Fibroblast of peridontal ligament (primary cell): Measurements from ENCODE around the gene RMC1.
"Not testable (repeated sequence)": the region's sequence is repeated elsewhere in the genome, so short reads cannot be mapped to it uniquely, and the experiment has no call there.

ENCODE experiments used
- DNase-seq: peaks from one replicate; pipeline ENCODE4 v3.0.0-alpha.2; 2010; ENCODE audit errors: extremely low read depth

The RMC1 gene

GRCh38 chr18:23498117-23498516, 5.2 kb upstream of the RMC1 start:
- DNase-seq = no peak

GRCh38 chr18:23498877-23499276, 4.4 kb upstream of the RMC1 start:
- peak; percentile 70 for DNase-seq

GRCh38 chr18:23499291-23499781, 4.0 kb upstream of the RMC1 start:
- DNase-seq = peak; percentile 80

- DNase-seq = no peak
These were observed 1.7 kb upstream of the RMC1 start for GRCh38 chr18:23501626-23502025.

- no peak for DNase-seq
These were observed 734 bp upstream of the RMC1 start for GRCh38 chr18:23502516-23503037.

- no peak for DNase-seq
These were observed 643 bp downstream of the RMC1 start for GRCh38 chr18:23503963-23504344.

- DNase-seq = no peak
These were observed 1.4 kb downstream of the RMC1 start for GRCh38 chr18:23504720-23505119.

- DNase-seq = no peak
These were observed 3.1 kb downstream of the RMC1 start for GRCh38 chr18:23506393-23506792.

- not testable (repeated sequence) for DNase-seq
These were observed 7.6 kb downstream of the RMC1 start for GRCh38 chr18:23510923-23511322.

- not testable (repeated sequence) for DNase-seq
These were observed 8.9 kb downstream of the RMC1 start for GRCh38 chr18:23512216-23512615.

- DNase-seq = peak; percentile 47
These were observed 9.3 kb downstream of the RMC1 start for GRCh38 chr18:23512641-23513040.

- DNase-seq = peak; percentile 80
These were observed 12.7 kb downstream of the RMC1 start for GRCh38 chr18:23515911-23516546.

- no peak for DNase-seq
These were observed 16.4 kb downstream of the RMC1 start for GRCh38 chr18:23519734-23520133.

GRCh38 chr18:23521271-23521670, 18.0 kb downstream of the RMC1 start:
- no peak for DNase-seq

GRCh38 chr18:23521907-23522306, 18.6 kb downstream of the RMC1 start:
- DNase-seq = no peak

GRCh38 chr18:23523429-23524212, 20.3 kb downstream of the RMC1 start:
- peak; percentile 89 for DNase-seq

GRCh38 chr18:23524213-23524707, 20.9 kb downstream of the RMC1 start:
- DNase-seq = no peak

- no peak for DNase-seq
These were observed 23.3 kb downstream of the RMC1 start for GRCh38 chr18:23526501-23527063.

GRCh38 chr18:23528580-23529472, 25.5 kb downstream of the RMC1 start:
- peak; percentile 48 for DNase-seq

- peak; percentile 12 for DNase-seq
These were observed 26.3 kb downstream of the RMC1 start for GRCh38 chr18:23529604-23530003.

- no peak for DNase-seq
These were observed 26.9 kb downstream of the RMC1 start for GRCh38 chr18:23530195-23530594.
